SK-N-MC (cell line): ENCODE data around the gene ZNF618.

Source experiments
- EZH2 ChIP-seq: fragments of 200-600 bp; sonication (generic); IDR thresholded peaks from one replicate; pipeline ENCODE4 v1.6.1; 2017; ENCODE audit warnings: antibody characterized with exemption
- POLR2AphosphoS5 ChIP-seq: IDR thresholded peaks from 2 replicates; pipeline ENCODE4 v1.6.1; 2012; ENCODE audit warnings: mild to moderate bottlenecking, low read depth, low read length, borderline replicate concordance

GRCh38 chr9:114096041-114096511, 220.0 kb downstream of the ZNF618 start:
- TF ChIP-seq EZH2 (no peak), POLR2AphosphoS5 (no peak)
